Measurements from ENCODE around the gene ST3GAL3.

ST3GAL3 gene

DNA sequence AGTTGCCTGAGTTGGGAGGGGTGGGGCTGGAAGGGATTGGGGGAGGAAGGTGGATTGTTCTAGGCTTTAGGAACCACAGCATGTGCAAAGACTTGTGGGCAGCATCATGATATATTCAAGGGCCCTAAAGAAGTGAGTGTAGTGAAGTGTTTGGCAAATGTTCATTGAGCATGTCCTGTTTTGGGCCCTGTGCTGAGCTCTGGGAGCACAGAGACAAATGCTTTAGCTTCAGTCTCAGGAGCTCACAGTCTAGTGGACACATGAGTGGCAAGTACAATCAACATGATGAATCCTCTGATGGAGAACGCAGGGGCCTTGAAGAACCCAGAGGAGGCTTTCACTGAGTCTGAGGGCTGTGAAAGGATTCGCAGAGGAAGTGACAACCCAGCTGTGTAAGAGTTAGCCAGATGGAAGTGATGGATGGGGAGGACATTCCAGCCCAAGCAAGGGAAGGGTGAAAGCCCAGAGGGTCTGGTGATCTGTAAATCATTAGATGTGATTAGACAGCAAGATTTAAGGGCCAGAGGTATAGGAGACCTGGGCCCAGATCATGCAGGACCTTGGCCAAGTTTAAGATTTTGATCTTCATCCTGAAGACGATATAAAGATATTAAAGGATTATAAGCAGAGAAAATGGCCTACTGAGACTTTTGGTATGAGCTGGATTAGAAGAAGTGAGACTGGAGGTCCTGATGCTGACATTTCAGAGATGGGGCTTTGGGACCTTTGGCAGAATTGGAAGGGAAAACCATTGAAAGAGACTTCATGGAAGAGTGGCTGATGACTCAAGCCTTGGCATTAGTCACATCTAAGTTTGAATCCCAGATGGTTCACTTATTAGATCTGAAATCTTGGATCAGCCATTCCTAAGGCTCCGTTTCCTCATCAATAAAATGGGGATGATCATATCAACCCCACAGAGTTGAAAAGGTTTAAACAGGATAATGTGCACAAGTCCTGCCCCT is 244.0 kb downstream of the ST3GAL3 start:
- peak; percentile 76 for DNase-seq

DNA sequence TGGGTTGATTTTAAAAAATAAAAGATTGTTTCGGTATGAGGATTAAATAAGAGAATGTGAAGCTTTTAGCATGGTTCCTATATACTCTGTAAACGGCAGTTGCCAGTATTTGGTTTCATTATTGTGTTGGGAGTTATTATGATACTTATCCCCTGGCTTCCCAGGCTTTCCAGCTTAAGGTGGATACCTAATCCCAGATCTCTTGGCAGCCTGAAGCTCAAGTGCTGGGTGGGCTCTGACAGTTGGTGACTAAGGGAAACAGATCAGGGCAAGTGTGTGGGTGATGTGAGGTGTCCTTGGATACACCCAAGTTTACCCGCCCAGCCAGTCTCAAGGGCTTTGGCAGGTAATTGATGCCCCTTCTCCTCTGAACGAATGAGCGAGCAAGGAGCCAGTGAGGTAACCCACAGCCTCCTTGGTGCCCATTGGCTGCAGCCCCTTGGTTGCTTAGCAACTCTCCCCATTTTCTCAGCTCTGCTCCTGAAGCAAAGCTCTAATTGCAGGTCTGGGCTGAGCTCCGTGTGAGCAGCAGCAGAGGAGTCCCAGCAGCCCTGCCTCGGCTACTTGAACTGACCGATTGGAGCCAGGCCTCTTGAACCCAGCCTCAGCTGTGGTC is 245.5 kb downstream of the ST3GAL3 start:
- DNase-seq = peak; percentile 99

DNA sequence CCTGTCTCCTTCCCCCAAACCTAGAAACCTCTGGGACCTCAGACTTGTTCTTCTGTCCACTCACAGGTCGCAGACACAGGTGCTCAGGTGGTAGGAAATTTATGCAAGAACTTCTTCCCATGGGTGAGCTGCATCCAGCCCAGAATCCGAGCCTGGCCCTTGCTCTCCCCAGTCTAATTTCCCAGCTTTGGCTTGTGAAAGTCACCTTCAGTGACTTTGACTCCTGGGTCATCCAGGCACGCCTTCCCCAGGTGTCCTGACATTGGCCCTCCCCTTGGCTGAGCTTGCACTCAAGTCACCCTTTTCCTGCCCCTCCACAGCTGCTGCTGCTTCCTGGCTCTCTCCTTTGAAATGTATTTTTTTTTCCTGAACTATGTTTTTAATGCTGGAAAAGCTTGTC is 246.0 kb downstream of the ST3GAL3 start:
- no peak for DNase-seq

DNA sequence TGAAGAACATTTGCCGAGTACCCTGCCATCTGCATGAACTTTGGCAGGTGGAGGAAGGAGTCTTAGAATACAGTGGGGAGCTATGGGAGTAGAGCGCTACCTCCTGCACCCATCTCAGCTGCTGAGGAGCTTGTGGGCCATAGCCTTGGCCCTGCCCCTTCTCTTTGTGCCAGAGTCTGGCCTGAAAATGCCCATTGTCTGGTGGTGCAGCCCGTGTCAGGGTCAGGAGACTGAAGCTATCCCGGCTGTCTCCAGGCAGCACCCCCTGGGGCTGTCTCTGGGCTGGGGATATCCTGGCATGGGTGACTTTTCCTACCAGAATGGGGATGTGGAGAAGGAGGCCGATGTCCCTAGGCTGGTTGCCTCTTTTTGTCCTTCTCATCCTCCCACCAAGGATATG is 246.7 kb downstream of the ST3GAL3 start:
- no peak for DNase-seq

DNA sequence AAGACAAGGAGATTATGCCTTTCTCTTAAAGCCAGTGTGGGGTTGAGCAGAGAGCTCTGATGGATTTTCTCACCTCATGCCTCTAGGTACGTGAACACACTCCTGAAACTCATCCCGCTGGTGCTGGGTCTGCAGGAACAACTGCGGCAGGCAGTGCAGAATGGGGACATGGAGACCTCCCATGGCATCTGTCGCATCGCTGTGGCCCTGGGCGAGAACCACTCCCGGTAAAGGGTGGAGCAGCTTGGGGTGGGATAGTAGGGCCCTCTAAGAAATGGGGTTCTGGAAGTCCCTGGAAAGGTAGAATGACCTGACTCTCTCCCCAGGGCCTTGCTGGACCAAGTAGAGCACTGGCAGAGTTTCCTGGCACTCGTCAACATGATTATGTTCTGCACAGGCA is 248.9 kb downstream of the ST3GAL3 start:
- DNase-seq = no peak

DNA sequence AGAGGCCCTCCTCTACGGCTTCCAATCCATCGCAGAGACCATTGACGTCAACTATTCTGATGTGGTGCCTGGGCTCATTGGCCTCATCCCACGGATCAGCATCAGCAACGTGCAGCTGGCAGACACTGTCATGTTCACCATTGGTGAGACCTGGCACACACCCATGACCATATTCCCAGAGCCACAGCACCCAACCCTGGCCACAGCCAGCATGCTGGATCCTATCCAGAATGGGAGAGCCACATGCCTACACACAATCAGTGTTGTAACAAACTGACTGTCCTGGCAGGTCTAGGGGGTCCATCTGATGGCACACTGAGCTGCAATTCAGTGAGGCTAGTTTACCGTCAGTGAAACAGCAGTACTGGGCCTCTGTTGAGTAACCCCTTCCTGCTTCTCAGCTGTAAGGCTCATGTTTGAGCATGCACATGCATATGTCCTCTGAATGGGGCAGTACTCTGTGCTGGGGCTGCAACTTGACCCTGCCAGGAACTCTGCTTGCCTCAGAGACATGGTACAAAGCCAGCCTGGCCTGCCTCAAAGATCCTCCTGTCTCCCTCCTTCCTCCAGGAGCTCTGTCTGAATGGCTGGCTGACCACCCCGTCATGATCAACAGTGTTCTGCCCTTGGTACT is 250.2 kb downstream of the ST3GAL3 start:
- DNase-seq = no peak

DNA sequence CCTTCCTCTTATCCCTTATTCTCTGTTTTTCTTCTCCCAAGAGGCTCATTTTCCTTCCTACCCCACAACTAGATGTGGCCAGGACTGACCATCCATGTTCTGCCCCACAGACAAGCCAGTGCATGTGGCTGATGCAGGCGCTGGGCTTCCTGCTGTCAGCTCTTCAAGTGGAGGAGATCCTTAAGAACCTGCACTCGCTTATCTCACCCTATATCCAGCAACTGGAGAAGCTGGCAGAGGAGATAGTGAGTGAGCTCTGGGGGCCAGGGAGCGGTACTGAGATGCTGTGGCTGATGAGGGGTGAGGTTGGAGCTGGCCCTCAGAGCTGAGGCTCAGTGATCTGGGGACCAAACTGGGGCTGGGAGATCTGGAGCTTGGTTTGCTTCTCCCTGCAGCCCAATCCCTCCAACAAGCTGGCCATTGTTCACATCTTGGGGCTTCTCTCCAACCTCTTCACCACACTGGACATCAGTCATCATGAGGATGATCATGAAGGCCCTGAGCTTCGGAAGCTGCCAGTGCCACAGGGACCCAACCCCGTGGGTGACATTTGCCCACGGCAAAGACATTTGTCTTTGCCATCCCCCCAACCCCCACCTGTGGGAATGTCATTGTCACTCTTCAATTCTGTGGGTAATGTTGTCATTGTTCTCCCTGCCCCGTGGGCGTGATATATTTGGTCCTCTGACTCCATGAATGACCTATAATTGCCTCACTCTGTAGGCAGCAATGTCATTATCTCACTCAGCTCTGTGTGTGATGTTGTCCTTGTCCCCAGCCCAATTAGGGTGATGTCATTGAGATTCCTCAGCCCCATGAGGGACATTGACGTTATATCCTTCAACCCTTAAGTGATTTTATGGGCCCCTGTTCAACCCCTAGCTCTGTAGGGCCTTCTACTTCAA is 251.3 kb downstream of the ST3GAL3 start:
- no peak for DNase-seq

DNA sequence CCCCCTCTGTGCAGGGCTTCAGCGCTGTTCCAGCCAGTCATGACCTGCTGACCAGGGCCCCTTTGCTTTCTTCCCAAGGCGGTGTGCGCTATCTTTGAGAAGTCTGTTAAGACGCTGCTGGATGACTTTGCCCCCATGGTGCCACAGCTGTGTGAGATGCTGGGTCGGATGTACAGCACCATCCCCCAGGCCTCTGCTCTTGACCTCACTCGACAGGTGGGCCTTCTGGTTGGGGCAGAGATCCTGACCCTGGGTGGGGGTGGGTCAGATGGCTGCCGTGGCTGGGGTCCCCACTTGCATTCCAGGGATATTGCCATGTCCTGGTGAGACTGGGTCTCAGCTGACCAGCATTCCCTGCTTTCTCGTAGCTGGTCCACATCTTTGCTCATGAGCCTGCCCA is 253.5 kb downstream of the ST3GAL3 start:
- no peak for DNase-seq

DNA sequence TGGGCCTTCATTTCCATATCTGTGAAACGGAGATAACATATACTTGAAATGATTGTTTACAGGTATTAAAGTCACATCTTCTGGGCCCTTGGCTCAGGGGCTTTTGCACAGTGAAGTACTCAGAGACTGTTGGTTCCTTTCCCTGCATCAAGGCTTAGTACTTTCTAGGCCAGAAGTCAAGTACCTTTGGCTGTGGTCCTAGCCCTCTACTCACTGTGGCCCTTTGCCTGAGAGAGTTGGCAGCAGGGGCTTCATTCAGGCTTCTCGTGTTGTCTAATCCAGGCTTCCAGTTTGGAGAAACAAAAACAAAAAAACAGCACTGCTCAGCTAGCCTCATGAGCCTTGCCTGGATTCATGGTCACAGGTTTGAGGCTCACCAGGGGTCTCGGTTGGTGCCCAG is 254.4 kb downstream of the ST3GAL3 start:
- DNase-seq = no peak

DNA sequence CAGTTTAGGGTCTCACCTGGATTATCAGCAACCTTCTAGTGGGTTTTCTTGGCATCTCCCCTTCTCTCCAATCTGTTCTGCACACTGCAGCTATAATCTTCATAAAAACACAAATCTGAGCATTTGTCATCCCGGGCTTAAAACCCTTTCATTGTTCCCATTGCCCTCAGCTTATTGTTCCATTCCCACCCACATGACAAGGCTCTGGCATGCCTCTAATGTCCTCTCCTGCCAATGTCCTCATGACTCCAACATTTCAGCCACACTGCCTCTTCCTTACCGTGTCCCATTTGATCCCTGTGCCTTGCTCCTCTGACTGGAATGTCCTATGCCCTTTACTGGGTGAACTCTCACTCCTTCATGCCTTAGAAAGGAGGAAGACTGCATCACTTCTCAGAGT is 255.0 kb downstream of the ST3GAL3 start:
- DNase-seq = no peak

DNA sequence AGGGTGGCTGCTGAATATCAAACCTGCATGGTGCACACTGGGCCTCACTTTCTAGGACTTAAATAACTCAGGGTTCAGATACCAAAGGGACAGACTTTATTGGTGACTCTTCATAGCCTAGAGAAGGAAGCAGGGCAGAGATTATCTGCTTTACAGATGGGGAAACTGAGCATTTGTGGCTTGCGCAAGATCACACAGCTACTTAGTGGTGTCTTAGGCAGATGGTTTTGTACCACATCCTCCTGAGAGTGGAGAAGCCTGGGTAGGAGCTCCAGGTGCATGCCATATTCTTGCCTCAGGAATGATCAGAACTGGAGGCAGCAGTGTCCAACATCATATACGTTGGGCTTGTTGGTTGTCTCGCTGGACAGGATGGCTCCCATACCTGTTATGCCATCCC is 255.7 kb downstream of the ST3GAL3 start:
- no peak for DNase-seq

DNA sequence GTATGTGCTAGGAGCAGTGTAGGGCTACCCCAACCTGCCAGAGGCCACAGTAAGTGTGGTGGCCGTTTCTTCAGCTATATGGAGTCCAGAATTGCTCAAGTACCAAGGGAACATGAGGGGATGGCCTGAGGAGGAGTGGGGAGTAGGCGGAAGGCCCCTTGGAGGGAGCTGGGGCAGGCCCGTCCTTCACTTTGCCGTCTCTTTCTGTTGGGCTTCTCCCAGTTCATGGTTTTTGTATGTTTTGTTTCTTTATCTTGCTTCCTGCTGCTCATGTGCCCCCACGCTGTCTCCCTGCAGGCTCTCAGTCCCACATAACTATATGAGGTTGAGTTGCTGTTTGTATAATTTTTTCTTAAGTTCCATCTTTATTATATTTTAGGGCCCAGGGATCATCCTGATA is 256.6 kb downstream of the ST3GAL3 start:
- DNase-seq = no peak

DNA sequence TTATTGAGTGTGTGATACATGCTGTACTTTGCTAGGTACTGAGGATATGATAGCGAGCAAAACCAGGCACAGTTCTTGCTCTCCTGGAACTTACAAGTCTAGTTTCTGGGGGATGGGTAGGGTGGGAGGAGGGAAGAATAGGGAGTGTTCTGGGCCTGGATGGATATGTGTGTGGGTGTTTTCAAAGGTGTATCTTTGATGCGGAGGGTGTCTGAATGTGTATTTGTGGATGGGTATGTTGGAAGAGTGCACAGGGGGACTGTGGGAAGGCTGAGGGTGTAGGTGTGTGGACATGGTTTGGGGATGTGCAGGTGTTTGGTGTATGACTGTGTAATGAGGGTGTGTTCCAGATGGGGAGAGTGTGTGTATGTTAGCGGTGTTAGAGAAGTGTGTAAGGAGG is 258.0 kb downstream of the ST3GAL3 start:
- DNase-seq = no peak

DNA sequence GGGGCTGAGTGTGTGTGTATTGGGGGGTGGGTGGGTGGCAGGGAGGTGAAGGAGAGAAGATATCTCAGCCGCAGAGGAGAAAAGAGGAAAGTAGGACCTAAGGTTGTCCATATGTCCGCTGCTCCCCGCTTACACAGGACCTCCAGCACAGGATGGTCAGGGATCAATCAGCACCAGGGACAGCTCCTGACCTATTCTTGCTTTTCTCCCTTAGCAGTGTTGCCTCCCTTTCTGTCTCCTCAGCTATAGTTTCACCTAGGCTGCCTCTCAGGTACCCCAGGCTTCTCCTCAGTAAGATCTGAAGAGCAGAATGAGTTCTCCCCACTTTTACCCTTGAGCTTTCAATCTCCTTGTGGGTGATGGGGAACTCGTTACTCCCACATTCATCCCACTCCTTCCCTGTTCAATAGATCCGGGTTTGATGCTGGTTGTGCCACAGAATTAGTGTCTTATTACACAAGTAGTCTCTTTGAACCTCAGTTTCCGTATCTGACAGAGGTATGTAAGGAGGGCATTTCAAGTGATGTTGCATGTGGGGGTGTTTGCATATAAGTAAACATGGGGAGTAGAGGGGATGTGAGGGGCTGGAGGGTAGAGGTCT is 261.1 kb downstream of the ST3GAL3 start:
- no peak for DNase-seq

DNA sequence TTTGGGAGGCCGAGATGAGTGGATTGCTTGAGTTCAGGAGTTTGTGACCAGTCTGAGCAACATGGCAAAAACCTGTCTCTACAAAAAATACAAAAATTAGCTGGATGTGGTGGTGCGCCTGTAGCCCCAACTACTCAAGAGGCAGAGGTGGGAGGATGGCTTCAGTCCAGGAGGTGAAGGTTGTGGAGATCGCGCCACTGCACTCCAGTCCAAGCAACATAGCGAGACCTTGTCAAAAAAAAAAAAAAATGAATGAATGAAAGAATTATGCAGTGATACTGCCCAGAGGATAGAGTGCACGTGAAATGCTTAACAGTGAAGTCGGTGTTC is 262.0 kb downstream of the ST3GAL3 start:
- DNase-seq = no peak

DNA sequence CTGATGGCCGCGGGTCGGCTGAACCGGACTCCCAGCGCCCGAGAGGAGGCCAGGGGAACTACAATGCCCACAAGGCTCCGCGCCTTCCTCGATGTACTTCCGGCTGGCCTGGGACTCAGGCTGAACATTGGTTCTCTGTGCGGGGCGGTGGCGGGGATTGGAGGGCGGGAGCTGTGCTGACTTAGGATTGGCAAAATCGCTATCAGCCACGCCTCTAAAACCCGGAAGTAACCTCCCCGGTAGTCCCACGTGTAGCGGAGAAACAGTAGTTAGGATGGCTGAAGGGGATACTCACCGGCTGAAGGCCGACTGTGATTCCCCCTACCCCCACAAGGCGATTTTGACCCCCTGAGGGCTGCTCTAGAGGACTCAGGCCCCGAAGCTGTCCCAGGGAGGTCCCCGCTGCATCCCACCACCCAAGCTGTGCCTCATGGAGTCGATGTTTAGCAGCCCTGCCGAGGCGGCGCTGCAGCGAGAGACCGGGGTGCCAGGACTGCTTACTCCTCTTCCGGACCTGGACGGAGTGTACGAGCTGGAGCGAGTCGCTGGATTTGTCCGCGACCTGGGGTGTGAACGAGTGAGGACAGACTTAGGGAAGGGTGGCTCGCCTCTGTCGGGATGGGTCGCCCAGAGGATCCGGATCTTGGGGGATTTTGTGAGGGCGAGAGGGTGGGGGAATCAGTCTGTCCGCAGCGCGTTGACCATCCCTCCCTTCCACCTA is 262.6 kb downstream of the ST3GAL3 start, which contains the start of gene DPH2:
Gene DPH2, plus strand, starts transcription at position 265 of the 721 bp plus-strand sequence. Its CDS starts 166 bp downstream, at position 431.
- peak; percentile 96 for DNase-seq

DNA sequence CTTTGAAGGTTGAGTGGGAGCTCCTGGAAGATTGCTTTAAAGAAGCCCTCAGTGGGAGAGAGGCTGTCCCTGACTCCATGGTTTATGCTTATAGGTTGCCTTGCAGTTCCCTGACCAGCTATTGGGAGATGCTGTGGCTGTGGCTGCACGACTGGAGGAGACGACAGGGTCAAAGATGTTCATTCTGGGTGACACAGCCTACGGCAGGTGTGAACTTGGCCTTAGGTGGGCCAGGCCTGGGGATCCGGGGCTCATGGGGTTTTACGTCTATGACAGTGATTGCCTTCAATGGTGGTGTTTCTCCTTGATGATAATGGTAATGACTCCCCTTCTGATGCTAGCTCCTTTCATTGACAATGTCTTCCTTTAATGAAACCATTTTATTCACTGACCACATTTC is 263.2 kb downstream of the ST3GAL3 start:
- no peak for DNase-seq

DNA sequence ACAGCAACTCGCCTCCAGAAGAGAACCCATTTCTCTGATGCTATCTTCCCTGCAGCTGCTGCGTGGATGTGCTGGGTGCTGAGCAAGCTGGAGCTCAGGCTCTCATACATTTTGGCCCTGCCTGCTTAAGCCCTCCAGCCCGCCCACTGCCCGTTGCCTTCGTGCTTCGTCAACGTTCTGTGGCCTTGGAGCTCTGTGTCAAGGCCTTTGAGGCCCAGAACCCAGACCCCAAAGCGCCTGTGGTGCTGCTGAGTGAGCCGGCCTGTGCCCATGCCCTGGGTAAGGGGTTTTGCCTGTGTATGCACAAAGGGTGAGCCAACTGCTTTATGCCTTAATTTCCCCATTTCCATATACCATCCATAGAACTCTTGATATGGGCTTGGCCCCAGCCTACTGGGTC is 263.6 kb downstream of the ST3GAL3 start:
- no peak for DNase-seq

DNA sequence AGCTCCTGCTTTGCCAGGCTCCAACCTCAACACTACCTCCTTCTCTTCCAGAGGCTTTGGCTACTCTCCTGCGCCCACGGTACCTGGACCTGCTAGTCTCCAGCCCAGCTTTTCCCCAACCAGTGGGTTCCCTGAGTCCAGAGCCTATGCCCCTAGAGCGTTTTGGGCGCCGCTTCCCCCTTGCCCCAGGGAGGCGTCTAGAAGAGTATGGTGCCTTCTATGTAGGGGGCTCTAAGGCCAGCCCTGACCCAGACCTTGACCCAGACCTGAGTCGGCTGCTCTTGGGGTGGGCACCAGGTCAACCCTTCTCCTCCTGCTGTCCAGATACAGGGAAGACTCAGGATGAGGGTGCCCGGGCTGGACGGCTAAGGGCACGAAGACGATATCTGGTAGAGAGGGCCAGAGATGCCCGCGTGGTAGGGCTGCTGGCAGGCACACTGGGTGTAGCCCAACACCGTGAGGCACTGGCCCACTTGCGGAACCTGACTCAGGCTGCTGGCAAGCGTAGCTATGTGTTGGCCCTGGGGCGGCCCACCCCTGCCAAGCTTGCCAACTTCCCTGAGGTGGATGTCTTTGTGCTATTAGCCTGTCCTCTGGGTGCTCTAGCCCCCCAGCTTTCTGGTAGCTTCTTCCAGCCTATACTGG is 264.1 kb downstream of the ST3GAL3 start:
- DNase-seq = no peak

DNA sequence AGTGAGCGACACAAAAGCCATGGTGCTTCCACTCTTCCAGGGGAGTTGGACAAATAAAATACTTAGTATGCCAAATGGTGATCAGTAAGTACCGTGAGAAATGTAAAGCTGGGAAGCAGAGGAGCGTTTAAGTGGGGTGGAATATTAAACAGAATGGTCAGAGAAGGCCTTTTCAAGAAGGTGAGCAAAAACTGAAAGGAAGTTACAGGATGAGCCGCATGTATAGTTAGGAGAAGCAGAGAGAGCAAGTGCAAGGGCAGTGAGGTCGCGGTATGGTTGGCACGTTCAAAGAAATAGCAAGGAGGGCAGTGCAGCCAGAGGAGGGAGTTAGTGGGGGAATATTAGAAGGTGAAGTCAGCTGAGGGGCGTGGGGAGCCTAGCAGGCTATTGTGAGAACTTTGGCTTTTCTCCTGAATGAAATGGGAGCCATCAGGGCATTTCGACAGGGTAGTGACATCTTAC is 266.7 kb downstream of the ST3GAL3 start:
- peak; percentile 57 for DNase-seq

Data from DMS79 (cell line).